GM19239 (cell line): Measurements from ENCODE around the gene SKI.

Experiments
- DNase-seq: peaks from one replicate; pipeline ENCODE4 v3.0.0; 2011; ENCODE audit warnings: low spot score; ENCODE audit not compliant: insufficient read length
- FAIRE-seq: peaks from 2 replicates; lab custom pipeline; 2011; peaks lifted over from hg19 to GRCh38; lab: Jason Lieb, UNC

The SKI gene

DNA sequence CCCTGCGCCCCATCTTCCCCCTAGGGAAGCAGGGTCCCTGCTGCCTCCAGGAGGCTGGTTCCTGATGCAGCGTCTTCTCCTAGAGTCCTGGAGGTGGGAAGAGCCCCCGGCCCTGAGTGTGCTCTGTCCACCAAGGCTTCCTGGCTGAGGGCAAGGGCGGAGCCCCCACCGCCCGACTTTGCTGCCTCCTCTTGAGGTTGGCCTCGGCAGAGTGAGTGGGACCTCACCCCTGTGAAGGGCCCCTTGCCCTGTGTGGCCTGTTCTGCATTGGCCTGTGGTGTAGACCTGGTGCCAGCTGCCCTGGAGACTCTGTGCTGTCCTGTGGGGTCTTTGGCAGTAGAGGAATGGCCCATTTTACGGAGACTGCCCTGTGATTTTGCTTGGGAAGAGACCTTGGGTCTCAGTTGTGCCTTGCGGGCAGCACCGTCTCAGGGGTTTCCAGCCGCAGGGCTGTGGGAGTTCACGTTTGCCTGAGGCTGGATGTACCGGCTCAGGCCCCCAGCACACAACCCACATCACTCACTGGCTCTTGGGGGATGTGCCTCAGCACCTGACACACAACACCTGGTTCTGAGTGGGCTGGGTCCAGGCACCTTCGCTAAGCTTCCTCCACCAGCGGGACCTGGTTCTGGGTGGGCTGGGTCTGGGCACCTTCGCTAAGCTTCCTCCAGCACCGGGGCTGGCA, 73.6 kb downstream of the SKI start:
- FAIRE-seq = no peak

DNA sequence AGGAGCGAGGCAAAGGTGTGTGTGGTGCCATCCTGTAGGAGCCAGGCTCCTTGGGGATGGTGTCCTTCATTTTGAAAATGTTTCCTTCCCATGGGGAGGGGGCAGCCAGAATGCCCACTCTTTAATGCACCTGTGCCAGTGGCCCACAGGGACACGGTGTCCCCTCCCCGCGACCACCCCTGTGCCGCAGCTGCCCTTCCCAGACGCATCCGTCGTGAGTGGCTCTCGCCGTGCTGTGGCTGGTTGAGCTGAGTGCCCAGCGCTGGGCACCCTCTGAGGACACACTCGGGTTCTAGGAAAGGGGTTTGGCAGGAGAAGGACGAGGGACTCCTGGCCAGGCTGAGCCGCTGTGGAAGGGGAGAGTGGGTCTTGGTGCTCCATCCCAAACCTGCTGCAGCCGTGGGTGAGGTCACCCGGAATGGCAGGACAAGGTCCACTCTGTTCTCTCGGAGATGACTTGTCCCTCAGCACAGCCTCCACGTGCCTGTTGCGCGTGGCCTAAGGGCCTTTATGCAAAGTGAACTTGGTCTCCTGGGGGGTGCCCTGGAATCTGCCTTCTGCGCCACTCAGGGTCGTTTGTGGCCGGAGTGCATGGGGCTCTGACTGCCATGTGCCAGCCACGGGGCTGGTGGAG, 74.3 kb downstream of the SKI start:
- no peak for FAIRE-seq
- no peak for DNase-seq

More for the DNA sequence above, 73.6 kb downstream of the SKI start:
- DNase-seq = no peak

DNA sequence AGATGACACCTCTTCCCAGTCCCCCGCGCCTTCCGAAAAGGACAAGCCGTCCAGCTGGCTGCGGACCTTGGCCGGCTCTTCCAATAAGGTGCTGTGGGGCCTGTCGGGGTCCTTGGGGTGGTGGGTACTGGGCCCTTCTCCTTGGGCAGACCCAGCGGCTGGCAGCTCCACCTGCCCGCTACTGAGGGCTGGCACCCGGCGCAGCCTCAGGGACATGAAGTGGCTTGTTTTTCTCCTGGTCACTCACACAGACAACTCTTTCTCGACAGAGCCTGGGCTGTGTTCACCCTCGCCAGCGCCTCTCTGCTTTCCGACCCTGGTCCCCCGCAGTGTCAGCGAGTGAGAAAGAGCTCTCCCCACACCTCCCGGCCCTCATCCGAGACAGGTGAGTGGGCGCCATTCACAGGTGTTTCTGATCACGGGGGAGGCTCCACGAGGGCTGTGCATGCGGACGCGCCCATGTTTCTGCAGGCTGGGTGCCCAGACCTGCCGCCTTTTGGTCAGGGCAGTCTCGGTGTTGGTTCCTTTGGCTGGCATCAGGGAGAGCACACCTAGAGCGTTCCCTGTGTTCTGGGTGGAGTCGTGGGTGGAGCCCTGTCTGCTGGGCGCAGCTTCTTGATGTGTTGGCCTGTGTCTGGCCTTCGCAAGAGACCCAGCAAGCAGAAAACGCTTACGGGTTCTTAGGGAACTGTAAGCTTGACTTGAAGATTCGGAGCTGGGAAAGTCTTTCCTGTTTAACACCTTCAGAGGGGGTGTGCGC, 75.1 kb downstream of the SKI start:
- FAIRE-seq (no peak), DNase-seq (no peak)

DNA sequence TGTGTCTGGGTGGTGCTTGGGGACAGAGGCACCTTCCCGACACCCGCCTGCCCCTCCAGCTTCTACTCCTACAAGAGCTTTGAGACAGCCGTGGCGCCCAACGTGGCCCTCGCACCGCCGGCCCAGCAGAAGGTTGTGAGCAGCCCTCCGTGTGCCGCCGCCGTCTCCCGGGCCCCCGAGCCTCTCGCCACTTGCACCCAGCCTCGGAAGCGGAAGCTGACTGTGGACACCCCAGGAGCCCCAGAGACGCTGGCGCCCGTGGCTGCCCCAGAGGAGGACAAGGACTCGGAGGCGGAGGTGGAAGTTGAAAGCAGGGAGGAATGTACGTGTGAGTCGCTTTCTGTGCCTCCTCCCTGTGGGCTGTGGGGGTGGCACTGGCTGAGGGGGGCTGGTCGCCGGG, 75.7 kb downstream of the SKI start:
- FAIRE-seq = no peak
- DNase-seq = no peak

DNA sequence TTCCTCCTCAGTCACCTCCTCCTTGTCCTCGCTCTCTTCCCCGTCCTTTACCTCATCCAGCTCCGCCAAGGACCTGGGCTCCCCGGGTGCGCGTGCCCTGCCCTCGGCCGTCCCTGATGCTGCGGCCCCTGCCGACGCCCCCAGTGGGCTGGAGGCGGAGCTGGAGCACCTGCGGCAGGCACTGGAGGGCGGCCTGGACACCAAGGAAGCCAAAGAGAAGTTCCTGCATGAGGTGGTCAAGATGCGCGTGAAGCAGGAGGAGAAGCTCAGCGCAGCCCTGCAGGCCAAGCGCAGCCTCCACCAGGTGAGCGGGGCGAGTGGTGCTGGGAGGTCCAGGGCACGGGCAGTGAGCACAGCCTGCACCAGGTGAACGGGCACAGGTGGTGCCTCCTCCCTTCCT, 76.2 kb downstream of the SKI start:
- DNase-seq (no peak), FAIRE-seq (no peak)

DNA sequence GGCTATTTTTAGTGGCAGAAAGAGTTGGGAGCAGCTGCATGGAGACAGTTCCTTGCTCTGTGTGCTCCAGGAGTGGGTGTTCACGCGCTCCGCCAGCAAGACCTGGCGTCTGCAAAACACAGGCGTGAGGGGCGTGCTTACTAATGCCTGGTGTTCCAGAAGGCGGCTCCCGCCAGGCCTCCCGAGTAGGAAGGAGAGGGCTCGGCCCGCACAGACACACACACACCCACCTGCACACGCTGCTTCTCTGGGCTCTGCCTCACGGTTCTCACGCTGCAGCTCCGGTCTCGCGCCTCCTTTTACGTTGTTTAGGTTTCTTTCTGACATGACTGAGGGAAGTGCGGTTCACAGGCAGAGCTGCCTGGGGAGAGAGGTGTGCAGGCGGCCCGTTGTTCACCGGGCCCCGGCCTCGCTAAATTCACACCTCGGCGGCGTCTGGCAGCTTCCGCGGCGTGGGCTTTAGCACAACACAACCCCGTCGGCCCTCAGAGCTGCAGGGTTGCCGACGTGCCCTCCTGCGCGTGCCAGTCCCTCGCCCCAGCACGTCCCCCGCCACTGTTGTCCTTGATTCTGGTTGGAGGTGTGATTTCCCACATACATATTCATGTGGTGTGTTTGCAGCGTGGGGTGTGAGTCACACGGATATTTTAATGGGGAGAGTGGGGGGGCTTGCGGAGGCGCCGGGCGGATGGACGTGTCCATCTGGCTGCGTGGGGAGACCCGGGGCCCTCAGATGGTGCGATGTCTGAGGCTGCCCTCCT, 77.0 kb downstream of the SKI start:
- no peak for DNase-seq
- FAIRE-seq = no peak

DNA sequence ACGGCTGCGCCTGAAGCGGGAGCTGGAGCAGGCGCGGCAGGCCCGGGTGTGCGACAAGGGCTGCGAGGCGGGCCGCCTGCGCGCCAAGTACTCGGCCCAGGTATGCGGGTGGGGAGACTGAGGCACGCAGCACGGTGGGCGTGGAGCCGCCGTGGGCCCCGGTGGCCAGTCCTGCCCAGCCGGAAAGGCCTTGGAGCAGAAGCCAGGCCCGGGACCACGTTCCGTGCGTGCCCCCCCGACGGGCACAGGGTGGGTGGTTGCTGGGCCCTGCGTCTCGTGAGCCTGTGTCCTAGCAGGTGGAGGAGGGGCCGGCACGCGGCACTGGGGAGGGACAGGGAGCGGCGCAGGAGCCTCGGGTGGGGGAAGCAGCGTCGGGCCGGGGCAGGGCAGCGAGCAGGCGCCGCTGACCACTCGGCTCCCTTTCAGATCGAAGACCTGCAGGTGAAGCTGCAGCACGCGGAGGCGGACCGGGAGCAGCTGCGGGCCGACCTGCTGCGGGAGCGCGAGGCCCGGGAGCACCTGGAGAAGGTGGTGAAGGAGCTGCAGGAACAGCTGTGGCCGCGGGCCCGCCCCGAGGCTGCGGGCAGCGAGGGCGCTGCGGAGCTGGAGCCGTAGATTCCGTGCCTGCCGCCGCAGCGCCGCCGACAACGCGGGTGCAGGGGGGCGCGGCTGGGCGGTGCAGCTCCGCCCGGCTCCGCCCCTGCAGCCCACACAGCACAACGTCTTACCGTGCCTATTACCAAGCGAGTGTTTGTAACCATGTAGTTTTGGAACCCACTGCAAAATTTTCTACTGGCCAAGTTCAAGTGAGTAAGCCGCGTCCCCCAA, 78.2 kb downstream of the SKI start:
- DNase-seq (no peak), FAIRE-seq (no peak)

DNA sequence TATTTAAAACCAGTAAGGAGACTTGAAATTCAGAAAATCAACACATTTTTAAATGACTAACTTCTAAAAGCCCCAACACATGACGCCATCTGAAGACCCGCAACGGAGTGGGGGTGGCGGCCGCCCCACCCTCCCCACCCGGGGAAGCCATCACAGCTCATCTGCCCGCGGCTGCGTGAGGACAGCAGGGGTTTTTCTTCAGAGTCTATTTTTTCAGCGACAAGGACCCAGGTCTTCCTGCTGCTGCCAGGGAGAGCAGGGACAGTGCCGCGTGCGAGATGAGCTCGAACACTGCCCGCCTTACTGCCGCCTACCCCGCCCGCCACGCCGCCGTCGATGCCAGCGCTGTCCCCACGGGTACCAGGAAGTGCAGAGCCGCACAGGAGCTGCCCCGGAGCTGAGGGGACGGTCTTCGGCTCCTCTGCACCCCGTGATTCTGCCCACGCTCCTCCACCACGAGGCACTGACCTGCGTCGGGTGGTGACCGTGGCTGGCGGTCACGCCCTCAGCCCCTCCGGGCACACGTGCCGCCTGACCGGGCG, 79.0 kb downstream of the SKI start:
- FAIRE-seq (no peak), DNase-seq (no peak)

DNA sequence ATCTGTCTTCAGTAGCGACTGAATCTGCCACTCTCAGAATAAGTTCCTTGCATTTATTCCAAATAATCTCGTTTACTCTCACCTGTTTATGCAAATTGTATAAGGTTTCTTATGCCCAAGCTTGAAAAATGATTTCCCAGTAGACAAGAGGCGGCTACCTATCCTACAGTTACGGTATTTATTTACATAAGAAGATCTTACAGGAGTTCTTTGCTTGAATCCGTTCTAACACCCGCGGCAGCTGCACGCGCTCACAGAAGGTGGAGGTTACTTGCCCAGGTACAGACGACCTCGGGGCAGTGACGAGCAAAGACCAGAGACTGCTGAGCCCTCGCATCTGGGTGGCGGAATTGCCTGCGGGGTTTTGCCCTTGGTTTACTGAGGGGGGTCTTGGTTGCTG, 79.9 kb downstream of the SKI start:
- FAIRE-seq = no peak
- DNase-seq = no peak

DNA sequence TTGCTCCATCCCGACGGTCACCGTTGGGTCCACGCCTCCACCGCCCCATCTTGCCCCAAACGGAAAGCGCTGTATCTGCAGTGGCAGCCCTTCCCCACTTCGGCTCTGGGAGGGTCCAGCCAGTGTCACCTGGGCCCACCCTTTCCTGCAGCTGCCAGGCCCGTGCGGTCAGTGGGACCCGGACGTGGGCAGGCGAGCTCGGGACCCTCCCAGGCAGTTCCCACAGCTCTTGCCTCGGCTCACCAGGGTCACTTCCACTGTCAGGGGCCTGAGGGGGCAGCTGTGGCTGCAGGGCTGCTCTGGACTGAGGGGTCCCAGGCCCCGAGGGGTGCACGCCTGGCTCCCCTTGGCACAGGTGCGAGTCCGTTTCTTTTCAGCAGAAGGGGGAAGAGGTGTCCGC, 80.7 kb downstream of the SKI start:
- no peak for FAIRE-seq

DNA sequence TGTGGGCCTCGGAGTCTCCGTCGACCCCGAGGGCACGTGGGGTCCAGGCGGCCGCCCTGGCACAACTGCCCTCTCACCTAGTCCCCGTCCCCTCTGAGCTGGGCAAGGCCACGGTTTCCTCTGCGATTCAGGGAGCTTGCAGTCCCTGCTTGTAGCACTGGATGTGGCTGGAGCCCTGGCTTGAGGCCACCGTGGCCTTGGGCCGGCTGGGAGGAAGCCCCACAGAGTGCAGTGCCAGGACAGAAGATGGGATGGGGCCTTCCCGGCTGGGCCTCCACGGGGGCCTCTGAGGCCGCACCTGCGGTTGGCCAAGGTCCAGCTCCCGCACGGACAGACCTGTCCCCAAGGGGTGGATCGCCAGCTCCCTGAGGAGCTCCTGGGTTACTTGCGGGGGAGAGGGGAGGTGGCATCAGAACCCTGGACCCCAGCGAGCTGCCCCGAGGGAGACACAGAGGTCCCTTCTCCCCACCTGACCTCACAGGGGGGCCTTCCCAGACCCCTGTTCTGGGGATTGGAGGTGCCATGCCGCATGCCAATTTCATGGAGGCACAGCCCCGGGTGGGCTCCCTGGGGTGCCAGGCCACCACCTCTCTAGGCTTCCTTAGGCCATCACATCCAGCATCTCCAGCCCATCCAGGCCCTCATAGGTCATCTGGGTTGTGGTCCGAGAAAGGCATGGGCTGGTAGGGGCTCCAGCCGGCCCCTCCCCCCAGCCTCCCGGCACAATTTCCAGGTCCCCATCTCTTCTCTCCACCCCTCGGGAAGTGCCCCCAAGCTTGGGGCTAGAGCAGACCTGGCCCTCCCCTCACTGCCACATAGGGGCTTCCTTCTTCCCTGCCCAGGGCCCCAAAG, 82.4 kb downstream of the SKI start:
- no peak for FAIRE-seq
- no peak for DNase-seq

More for the DNA sequence above, 80.7 kb downstream of the SKI start:
- no peak for DNase-seq

DNA sequence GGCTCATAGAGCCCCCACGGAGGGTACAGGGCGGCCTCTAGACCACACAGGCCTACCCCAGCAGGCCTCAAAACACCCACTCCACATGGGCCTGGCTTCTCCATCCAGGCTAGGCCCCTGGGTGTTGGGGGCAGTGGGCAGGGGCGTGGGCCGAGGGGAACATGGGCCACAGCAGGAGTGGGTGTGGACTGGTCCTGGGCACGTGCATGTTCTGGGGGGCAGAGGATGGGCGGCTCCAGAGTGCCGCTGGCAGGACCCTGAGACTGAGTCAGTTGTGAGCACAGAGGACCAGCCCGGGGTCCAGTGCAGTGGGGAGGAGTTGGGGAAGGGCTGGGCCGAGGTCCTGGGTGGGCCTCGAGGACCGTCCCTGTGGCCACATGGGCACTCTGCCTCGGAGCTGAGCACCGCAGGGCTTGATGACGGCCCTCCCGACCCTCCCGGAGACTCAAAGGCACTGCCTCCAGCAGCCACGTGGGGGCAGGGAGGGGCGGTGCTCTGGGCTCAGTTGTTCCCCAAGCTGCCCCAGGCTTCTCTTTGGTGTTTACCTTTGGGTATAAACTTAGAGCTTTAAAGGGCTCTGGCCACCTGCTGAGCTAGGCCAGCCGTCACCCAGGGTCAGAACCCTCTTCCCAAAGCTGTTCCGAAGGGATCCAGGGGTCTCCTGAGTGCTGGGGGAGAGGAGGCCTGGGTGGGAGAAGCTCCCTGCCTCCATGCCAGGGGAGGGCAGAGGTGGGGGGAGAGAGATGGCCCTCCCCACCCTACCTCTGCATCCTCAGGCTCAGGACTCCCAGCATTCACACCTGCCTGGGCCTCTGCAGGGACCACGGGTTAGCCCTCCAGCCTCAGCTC, 83.3 kb downstream of the SKI start:
- FAIRE-seq (no peak), DNase-seq (peak; percentile 64)

DNA sequence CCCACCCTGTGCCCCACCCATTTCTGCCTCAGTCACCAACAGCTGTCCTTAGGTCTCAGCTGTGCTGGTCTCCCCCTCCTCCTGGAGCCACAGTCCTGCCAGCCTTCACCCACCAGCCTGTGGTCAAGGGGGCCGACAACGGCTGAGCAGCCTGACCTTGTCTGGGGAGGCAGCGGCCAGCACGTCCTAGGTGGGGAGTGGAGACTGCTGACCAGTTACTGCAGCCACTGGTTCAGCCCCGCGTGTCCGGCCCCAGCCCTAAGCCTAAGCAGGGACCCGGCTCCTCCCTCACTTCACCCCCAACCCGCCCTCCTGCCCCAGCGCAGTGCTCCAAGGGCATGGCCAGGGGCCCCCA, 84.0 kb downstream of the SKI start:
- FAIRE-seq (no peak), DNase-seq (no peak)

DNA sequence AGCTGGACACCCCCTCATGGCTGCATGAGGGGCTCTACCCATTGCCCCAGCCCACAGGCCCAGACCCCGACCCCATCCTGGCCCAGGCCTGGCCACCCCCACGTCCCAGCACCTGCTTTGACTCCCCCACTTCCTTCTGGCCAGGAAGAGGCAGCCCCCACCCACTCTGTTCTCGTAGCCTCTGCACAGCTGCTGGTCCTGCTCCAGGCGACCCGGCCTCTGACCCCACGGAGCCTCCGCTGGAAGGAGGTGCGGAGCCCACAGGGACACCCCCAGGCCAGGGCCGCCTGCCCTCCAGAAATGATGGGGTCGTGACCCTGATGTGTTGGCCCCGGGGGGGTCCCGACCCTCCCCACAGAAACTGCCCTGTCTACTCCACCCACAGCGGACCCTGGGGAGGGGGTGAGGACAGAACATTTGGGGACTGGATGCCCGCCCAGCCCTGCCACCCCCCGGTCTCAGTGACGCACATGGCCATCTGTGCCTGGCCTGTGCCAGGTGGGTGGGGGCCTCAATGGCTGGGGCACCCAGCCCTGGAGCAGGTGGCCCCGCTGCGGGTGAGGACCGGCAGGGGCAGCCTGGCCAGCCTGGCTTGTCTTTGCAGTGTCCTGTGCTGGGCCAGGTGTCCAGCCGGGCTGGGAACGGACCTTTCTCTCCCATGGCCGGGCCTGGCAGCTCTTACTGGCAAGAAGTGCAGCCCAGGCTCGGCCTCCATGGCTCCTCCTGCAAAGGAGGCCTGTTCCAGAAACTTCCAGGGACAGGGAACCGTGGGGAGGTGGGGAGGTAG, 84.6 kb downstream of the SKI start:
- DNase-seq = no peak
- no peak for FAIRE-seq

DNA sequence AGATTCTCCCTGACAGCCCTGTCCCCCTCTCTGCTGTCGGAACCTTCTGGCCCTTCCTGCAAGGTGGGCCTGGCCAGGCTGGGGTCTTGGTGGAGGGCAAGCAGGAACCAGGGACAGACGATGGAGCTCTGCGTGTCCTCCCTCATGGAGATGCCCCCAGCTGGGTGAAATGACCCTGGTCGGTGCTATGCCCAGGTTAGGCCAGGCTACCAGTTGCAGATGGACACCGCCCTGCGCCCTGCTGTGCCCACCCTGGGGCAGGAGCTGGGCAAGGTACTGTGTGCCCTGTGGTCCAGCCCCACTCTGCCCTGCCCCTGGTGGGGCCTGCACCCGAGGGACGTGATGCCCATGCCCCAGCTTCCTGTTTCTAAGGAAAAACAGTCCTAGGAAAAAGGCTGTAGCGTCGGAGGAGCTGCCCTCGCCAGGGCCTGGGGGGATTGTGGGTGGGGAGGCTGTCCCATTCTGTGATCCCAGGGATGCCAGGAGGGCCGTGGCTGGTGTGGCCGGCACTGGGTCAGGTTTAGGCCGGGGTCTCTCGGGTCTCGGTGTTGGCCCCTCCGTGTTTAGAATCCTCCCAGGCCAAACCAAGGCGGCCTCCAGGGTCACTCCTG, 85.6 kb downstream of the SKI start:
- no peak for FAIRE-seq
- no peak for DNase-seq

DNA sequence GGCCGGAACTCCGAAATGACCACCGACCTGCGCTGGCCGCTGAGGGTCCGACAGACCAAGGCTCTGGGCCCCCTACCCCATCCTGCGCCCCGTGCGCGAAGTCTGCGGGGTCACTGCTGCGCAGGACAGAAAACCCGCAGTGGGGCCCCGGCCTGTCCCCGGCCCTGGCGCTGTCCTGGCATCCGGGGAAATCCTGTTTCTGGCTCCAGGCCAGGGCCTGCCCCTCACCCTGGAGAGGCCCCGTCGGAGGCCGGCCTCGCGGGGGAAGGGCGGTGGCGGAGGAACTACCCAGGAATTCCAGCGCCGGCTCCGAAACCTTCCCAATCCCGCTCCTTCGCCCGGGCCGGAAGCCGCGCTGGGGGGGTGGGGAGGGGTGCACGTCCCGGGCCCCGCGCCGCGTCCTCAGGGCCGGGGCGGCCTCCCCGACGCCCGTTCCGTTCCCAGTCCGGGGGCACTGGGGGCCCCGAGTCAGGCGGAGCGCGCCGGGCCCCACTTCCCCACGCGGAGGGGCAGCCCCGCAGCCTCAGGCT, 86.2 kb downstream of the SKI start:
- no peak for DNase-seq

More for the DNA sequence above, 86.2 kb downstream of the SKI start:
- no peak for FAIRE-seq
